KBM-7 (cell line): Measurements from ENCODE around the gene PLSCR4.

Source experiments
- DNase-seq: peaks from one replicate; pipeline ENCODE4 v3.0.0-alpha.2; 2015
- in situ Hi-C: fragments of 300-500 bp; cut with MboI; formaldehyde crosslinking; loops from 2 replicates; pipeline ENCODE4 v1.14.3; 2020; ENCODE audit warnings: low sequenced_read_pairs, low pct_unique_long_range_greater_than_20kb, mixed read lengths

PLSCR4 gene

GRCh38 chr3:146200461-146201220 lies 50.3 kb downstream of the PLSCR4 start:
- DNase-seq: no peak
- in situ Hi-C loops: no loop called here

- in situ Hi-C loops: no loop called here
- no peak for DNase-seq
Measured at GRCh38 chr3:146199762-146200161, 51.1 kb downstream of the PLSCR4 start.

- DNase-seq: no peak
- in situ Hi-C loops: no loop called here
Measured at GRCh38 chr3:146196789-146197188, 54.1 kb downstream of the PLSCR4 start.

- in situ Hi-C loops: no loop called here
- no peak for DNase-seq
Measured at GRCh38 chr3:146195605-146196004, 55.3 kb downstream of the PLSCR4 start.

GRCh38 chr3:146195030-146195429 lies 55.9 kb downstream of the PLSCR4 start:
- no peak for DNase-seq

GRCh38 chr3:146191051-146191450 lies 59.9 kb downstream of the PLSCR4 start:
- in situ Hi-C loops: no loop called here
- no peak for DNase-seq

More at GRCh38 chr3:146195030-146195429, 55.9 kb downstream of the PLSCR4 start:
- in situ Hi-C loops: no loop called here

- peak; percentile 49 for DNase-seq
Measured at GRCh38 chr3:146189519-146190173, 61.3 kb downstream of the PLSCR4 start.

GRCh38 chr3:146187334-146187950 lies 63.5 kb downstream of the PLSCR4 start:
- DNase-seq: peak; percentile 19
- in situ Hi-C loops: no loop called here

More at GRCh38 chr3:146189519-146190173, 61.3 kb downstream of the PLSCR4 start:
- in situ Hi-C loops: no loop called here

GRCh38 chr3:146184241-146185015 lies 66.5 kb downstream of the PLSCR4 start:
- in situ Hi-C loops: no loop called here
- no peak for DNase-seq

GRCh38 chr3:146181216-146181615 lies 69.7 kb downstream of the PLSCR4 start:
- DNase-seq: no peak
- in situ Hi-C loops: no loop called here

GRCh38 chr3:146180376-146180775 lies 70.5 kb downstream of the PLSCR4 start:
- DNase-seq: no peak
- in situ Hi-C loops: no loop called here

GRCh38 chr3:146178006-146178689 lies 72.8 kb downstream of the PLSCR4 start:
- in situ Hi-C loops: no loop called here

GRCh38 chr3:146177519-146177918 lies 73.4 kb downstream of the PLSCR4 start:
- in situ Hi-C loops: no loop called here
- DNase-seq: no peak

More at GRCh38 chr3:146178006-146178689, 72.8 kb downstream of the PLSCR4 start:
- no peak for DNase-seq

GRCh38 chr3:146177072-146177471 lies 73.8 kb downstream of the PLSCR4 start:
- DNase-seq: no peak
- in situ Hi-C loops: no loop called here

GRCh38 chr3:146172586-146172985 lies 78.3 kb downstream of the PLSCR4 start:
- no peak for DNase-seq
- in situ Hi-C loops: no loop called here

GRCh38 chr3:146170591-146170990 lies 80.3 kb downstream of the PLSCR4 start:
- in situ Hi-C loops: no loop called here
- no peak for DNase-seq

GRCh38 chr3:146169891-146170290 lies 81.0 kb downstream of the PLSCR4 start:
- no peak for DNase-seq
- in situ Hi-C loops: no loop called here

GRCh38 chr3:146166826-146167225 lies 84.1 kb downstream of the PLSCR4 start:
- no peak for DNase-seq
- in situ Hi-C loops: no loop called here

- DNase-seq: no peak
- in situ Hi-C loops: no loop called here
Measured at GRCh38 chr3:146166415-146166821, 84.5 kb downstream of the PLSCR4 start.
